Germinal center (tissue), 1 donor: ENCODE measurements around the gene PTGFR.

Source experiments
- DNase-seq: peaks from one replicate; pipeline ENCODE4 v3.0.0; 2012; ENCODE audit warnings: mixed read lengths, low spot score

PTGFR gene

GRCh38 chr1:78490861-78491450, at the start of gene PTGFR:
Gene PTGFR, plus strand, starts transcription at chr1:78490974. Its CDS starts 1,770 bp downstream, at chr1:78492744.
- DNase-seq = no peak

- DNase-seq = no peak
Observed at GRCh38 chr1:78441921-78442320, 48.9 kb upstream of the PTGFR start.

- no peak for DNase-seq
Observed at GRCh38 chr1:78447086-78447485, 43.7 kb upstream of the PTGFR start.

- no peak for DNase-seq
Observed at GRCh38 chr1:78464449-78464891, 26.3 kb upstream of the PTGFR start.

- no peak for DNase-seq
Observed at GRCh38 chr1:78465143-78465542, 25.6 kb upstream of the PTGFR start.

GRCh38 chr1:78468521-78468920, 22.3 kb upstream of the PTGFR start:
- DNase-seq = no peak

- no peak for DNase-seq
Observed at GRCh38 chr1:78469576-78469975, 21.2 kb upstream of the PTGFR start.

GRCh38 chr1:78471890-78472620, 18.7 kb upstream of the PTGFR start:
- DNase-seq = no peak

GRCh38 chr1:78472851-78473496, 17.8 kb upstream of the PTGFR start:
- DNase-seq = no peak

- DNase-seq = no peak
Observed at GRCh38 chr1:78474092-78474491, 16.7 kb upstream of the PTGFR start.

- DNase-seq = no peak
Observed at GRCh38 chr1:78475888-78476610, 14.7 kb upstream of the PTGFR start.

- no peak for DNase-seq
Observed at GRCh38 chr1:78483903-78484302, 6.9 kb upstream of the PTGFR start.

GRCh38 chr1:78491451-78492071, 787 bp downstream of the PTGFR start:
- no peak for DNase-seq

- DNase-seq = no peak
Observed at GRCh38 chr1:78492386-78492950, 1.7 kb downstream of the PTGFR start.

GRCh38 chr1:78493451-78493850, 2.7 kb downstream of the PTGFR start:
- DNase-seq = no peak

GRCh38 chr1:78497201-78497600, 6.4 kb downstream of the PTGFR start:
- no peak for DNase-seq

GRCh38 chr1:78500529-78500928, 9.8 kb downstream of the PTGFR start:
- no peak for DNase-seq

GRCh38 chr1:78501203-78501602, 10.4 kb downstream of the PTGFR start:
- no peak for DNase-seq

- DNase-seq = no peak
Observed at GRCh38 chr1:78511334-78511733, 20.6 kb downstream of the PTGFR start.

GRCh38 chr1:78516716-78517115, 25.9 kb downstream of the PTGFR start:
- no peak for DNase-seq

GRCh38 chr1:78519446-78519845, 28.7 kb downstream of the PTGFR start:
- no peak for DNase-seq

- DNase-seq = no peak
Observed at GRCh38 chr1:78520216-78520615, 29.4 kb downstream of the PTGFR start.
